ENCODE measurements around the gene VASN. TPM values are rescaled to one million over a fixed set of nuclear protein-coding genes. Genes with fewer than 3 reads are reported as not detected.

Gene VASN
- total RNA-seq, 4 donors from 2014 or later, result 9.2 to 20.2 (median 14.2) TPM

DNA sequence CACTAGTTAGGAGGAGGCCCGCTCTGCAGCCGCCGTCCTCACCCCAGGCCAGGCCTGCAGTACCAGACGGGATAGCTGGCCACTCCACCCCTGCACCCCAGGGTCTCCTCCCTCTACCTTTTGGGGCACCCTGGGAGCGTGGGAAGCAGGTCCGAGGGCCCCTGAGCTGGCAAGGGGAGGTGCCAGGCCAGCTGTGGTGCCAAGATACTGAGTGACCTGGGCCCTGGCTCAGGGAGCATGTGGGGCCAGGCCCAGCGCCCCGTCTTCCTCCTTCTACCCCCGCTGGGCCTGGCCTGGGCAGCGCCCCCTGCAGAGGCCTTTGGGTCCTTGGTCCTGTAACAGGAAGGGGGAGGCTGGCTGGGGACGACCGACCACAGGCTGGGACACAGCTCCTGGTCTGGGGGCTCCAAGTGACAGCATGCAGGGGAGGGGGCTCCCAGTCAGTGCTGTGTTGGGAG is 33.5 kb upstream of the VASN start:
- WGBS, 2 donors, result no CpG with 5 or more reads among the region's 12 CpGs
- DNase-seq, result no peak
- H3K4me1 ChIP-seq, result peaks cover 0 to 19% (median 0%) of the 10 kb centered on the region in 3 donors
- no peaks in the 10 kb centered on the region for H3K9me3 ChIP-seq
- intact Hi-C loops (cut with DNase I), result no loop called here
- H3K27ac ChIP-seq, result no peak overlapping the region
- no peaks in the 10 kb centered on the region for H3K27me3 ChIP-seq
- TF ChIP-seq CTCF (IDR thresholded peaks at IDR 0.05) (no peak), POLR2A (IDR thresholded peaks at IDR 0.05) (no peak)
- H3K36me3 ChIP-seq, result peaks cover 8 to 82% (median 10%) of the 10 kb centered on the region in 3 donors
- no peak overlapping the region for H3K4me3 ChIP-seq

DNA sequence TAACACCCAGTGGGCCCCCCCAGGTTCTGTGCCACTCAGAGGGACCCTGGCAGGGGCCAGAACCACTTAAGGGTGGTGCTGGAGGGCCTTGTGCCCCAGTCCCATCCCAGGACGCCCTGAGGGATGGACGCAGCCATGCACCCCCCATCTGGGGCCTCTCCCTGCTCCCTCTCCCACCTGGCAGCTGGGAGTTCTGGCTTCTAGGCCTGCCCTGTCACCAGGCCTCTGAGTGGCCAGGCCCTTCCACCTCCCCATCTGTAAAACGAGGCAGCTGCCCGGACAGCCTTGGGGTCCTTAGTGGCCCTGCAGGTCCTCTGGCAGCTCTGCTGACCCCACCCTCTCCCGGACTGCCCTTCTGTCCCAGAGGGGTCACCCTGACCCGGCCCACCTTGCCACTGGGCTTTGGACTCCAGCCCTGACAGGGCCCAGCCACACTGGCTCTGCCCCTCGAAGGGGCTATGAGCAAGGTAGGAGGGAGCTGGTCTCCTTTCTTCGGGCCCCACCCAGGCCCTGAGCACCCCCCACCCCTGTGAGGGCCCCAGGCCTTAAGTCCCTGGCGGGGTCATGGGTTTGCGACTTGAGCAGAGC is 32.8 kb upstream of the VASN start:
- no peaks in the 10 kb centered on the region for H3K9me3 ChIP-seq
- no peak for DNase-seq
- no peaks in the 10 kb centered on the region for H3K27me3 ChIP-seq
- 100% methylated on average over 1 to 2 of the region's 10 CpGs for WGBS, 2 donors
- intact Hi-C loops (cut with DNase I), result no loop called here
- no peak for TF ChIP-seq POLR2A (IDR thresholded peaks at IDR 0.05)
- no peak for TF ChIP-seq CTCF (IDR thresholded peaks at IDR 0.05)
- H3K27ac ChIP-seq, result no peak overlapping the region
- no peak overlapping the region for H3K4me3 ChIP-seq
- H3K36me3 ChIP-seq, result peaks cover 8 to 82% (median 10%) of the 10 kb centered on the region in 3 donors
- H3K4me1 ChIP-seq, result peaks cover 0 to 20% (median 0%) of the 10 kb centered on the region in 3 donors

DNA sequence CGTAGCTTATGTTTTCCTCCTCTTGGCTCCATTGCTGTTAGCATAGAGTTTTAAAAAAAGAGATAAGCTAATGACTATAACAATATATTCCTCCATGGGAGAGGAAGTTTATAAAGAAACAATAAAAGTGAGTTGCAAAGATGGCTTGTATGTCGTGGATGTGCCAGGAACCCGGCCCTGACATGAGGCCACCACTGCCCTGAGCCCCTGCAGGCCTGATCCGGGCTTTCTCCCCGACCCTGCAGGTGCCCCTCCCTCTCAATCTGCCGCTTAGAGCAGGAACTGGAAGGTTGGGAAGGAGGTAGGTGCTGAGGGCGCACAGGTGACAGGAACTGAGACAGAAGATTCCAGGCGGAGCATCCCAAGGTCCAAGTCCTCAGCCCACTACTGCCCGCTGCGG is 32.2 kb upstream of the VASN start:
- peaks cover 0 to 20% (median 0%) of the 10 kb centered on the region in 3 donors for H3K4me1 ChIP-seq
- 62 to 79% methylated on average over 6 to 10 of the region's 10 CpGs for WGBS, 2 donors
- H3K27me3 ChIP-seq, result no peaks in the 10 kb centered on the region
- intact Hi-C loops (cut with DNase I), result no loop called here
- TF ChIP-seq CTCF (IDR thresholded peaks at IDR 0.05) (no peak), POLR2A (IDR thresholded peaks at IDR 0.05) (no peak)
- no peak overlapping the region for H3K27ac ChIP-seq
- no peaks in the 10 kb centered on the region for H3K9me3 ChIP-seq
- no peak for DNase-seq
- peaks cover 8 to 80% (median 10%) of the 10 kb centered on the region in 3 donors for H3K36me3 ChIP-seq
- H3K4me3 ChIP-seq, result no peak overlapping the region

- H3K27ac ChIP-seq, result no peak overlapping the region
- intact Hi-C loops (cut with DNase I), result no loop called here
- H3K36me3 ChIP-seq, result peaks cover 8 to 76% (median 10%) of the 10 kb centered on the region in 3 donors
- no peaks in the 10 kb centered on the region for H3K27me3 ChIP-seq
- 47 to 87% methylated on average over 3 to 6 of the region's 14 CpGs for WGBS, 2 donors
- peaks cover 0 to 23% (median 0%) of the 10 kb centered on the region in 3 donors for H3K4me1 ChIP-seq
- DNase-seq, result no peak
- TF ChIP-seq POLR2A (IDR thresholded peaks at IDR 0.05) (no peak), CTCF (IDR thresholded peaks at IDR 0.05) (no peak)
- no peaks in the 10 kb centered on the region for H3K9me3 ChIP-seq
- no peak overlapping the region for H3K4me3 ChIP-seq
Measured at GRCh38 chr16:4339909-4340308, 31.7 kb upstream of the VASN start.

DNA sequence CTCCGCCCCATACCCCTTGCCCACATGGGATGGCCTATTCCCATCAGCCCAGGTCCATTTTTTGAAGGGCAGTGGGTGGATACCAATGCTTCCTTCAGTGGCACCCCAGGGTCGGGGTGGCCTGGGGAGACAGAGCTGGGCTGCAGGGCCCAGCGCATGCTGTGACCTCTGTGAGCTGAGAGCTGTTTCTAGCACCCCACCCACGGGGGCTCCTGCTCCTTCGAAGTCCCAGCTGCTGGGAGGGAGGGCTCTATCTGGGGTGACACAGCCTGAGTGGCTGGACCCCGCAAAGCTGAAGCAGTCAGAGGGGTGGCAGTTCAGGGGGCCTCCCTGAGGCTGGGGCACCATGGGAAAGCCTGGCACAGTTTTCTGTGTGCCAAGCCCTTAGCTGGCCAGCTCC is 31.2 kb upstream of the VASN start:
- Histone ChIP-seq H3K27ac (no peak overlapping the region), H3K36me3 (peaks cover 8 to 70% (median 10%) of the 10 kb centered on the region in 3 donors), H3K4me1 (peaks cover 0 to 28% (median 0%) of the 10 kb centered on the region in 3 donors), H3K4me3 (no peak overlapping the region), H3K9me3 (no peaks in the 10 kb centered on the region), H3K27me3 (no peaks in the 10 kb centered on the region)
- TF ChIP-seq POLR2A (IDR thresholded peaks at IDR 0.05) (no peak), CTCF (IDR thresholded peaks at IDR 0.05) (no peak)
- intact Hi-C loops (cut with DNase I), result no loop called here
- no peak for DNase-seq
- WGBS, 2 donors, result 90 to 100% methylated on average over 1 of the region's 6 CpGs
